K562 (cell line): Measurements from ENCODE around the gene OCRL. TPM values are rescaled to one million over a fixed set of nuclear protein-coding genes. Genes with fewer than 3 reads are reported as not detected.

Experiments
- ATAC-seq: fragments of 200-7000 bp; cut with Tn5 transposase; 3 replicates; pipeline ENCODE4 v1.9.1; 2020; ENCODE audit warnings: moderate library complexity
- BruUV-seq: library from RNA; stranded (reverse); fragments of 400-500 nt; replicated peaks from 2 replicates; lab custom pipeline; 2021; lab: Mats Ljungman, UMichigan
- CTCF ChIA-PET: fragments of 300-600 bp; formaldehyde crosslinking; extraction: SDS; loops from one replicate; lab custom pipeline; 2021; ENCODE audit warnings: low intra/inter-chr PET ratio; lab: Yijun Ruan, JAX
- POLR2A ChIA-PET: fragments of 300-600, 350-650 bp; sonication (Branson Sonifier 250); formaldehyde crosslinking; extraction: SDS; loops from one replicate; lab custom pipeline; 2021; ENCODE audit warnings: antibody characterized with exemption, inconsistent platforms; lab: Yijun Ruan, JAX
- DNase-seq, 4 experiments: peaks; one replicate each; pipeline versions ENCODE4 v3.0.0 to v3.0.0-alpha.2; 2011 to 2018; ENCODE audit warnings: low spot score in 3 of 4, mixed read lengths in 3 of 4; ENCODE audit errors: extremely low read depth in 1 of 4
- FAIRE-seq: peaks from 2 replicates; lab custom pipeline; 2011; peaks lifted over from hg19 to GRCh38; lab: Jason Lieb, UNC
- H2AFZ ChIP-seq: 2 replicates; pipeline ENCODE4 v1.6.0; 2011; ENCODE audit warnings: low read depth, low read length, control low read depth, inconsistent platforms
- H3K27ac ChIP-seq: fragments of 200-600 bp; 3 replicates; pipeline ENCODE4 v1.8.0; 2011; ENCODE audit warnings: low read depth, mild to moderate bottlenecking, control low read depth, inconsistent platforms, low read length, moderate library complexity, mixed read lengths; ENCODE audit errors: extremely low read depth
- H3K27me3 ChIP-seq, 2 experiments: fragments of 300-600 bp in 1 of 2; 2 replicates in 1 of 2; 3 replicates in 1 of 2; pipeline versions ENCODE4 v1.6.0 to v1.8.0; 2011; ENCODE audit warnings: inconsistent platforms in 2 of 2, low read length in 2 of 2, mild to moderate bottlenecking in 1 of 2, mixed read lengths in 1 of 2, moderate library complexity in 1 of 2; ENCODE audit not compliant: control insufficient read depth in 2 of 2, insufficient read depth in 2 of 2
- H3K36me3 ChIP-seq: fragments of 300-600 bp; 3 replicates; pipeline ENCODE4 v1.8.0; 2011; ENCODE audit warnings: mild to moderate bottlenecking, low read length, inconsistent platforms; ENCODE audit not compliant: control insufficient read depth, insufficient read depth
- H3K4me1 ChIP-seq, 2 experiments: fragments of 200-600 bp in 1 of 2; replicated peaks in 1 of 2; 2 replicates in 1 of 2; 3 replicates in 1 of 2; pipeline versions ENCODE4 v1.5.1 to v1.8.0; 2011; ENCODE audit warnings: inconsistent platforms in 2 of 2, low read length in 2 of 2, mild to moderate bottlenecking in 1 of 2, mixed read lengths in 1 of 2, moderate library complexity in 1 of 2; ENCODE audit not compliant: control insufficient read depth in 2 of 2, insufficient read depth in 2 of 2
- H3K4me2 ChIP-seq: 2 replicates; pipeline ENCODE4 v1.6.1; 2011; ENCODE audit warnings: low read length, control low read depth, inconsistent platforms, mixed read lengths; ENCODE audit not compliant: insufficient read depth
- H3K4me3 ChIP-seq: fragments of 200-600 bp; sonication (generic), shearing (Covaris generic); 2 replicates; pipeline ENCODE4 v1.5.1; 2016; ENCODE audit warnings: control low read depth, inconsistent platforms
- H3K79me2 ChIP-seq: fragments of 200-600 bp; 3 replicates; pipeline ENCODE4 v1.8.0; 2011; ENCODE audit warnings: low read length, inconsistent platforms; ENCODE audit not compliant: control insufficient read depth, insufficient read depth
- H3K9ac ChIP-seq, 2 experiments: 2 replicates each; pipeline versions ENCODE4 v1.6.0 to v1.6.1; 2011; ENCODE audit warnings: low read depth in 2 of 2, low read length in 2 of 2, control low read depth in 1 of 2, inconsistent platforms in 1 of 2, mild to moderate bottlenecking in 1 of 2, mixed read lengths in 1 of 2; ENCODE audit not compliant: insufficient read depth in 1 of 2
- H3K9me1 ChIP-seq: one replicate; pipeline ENCODE4 v1.6.0; 2011; ENCODE audit warnings: inconsistent platforms, mild to moderate bottlenecking, low read length, moderate library complexity; ENCODE audit not compliant: control insufficient read depth, insufficient read depth
- H3K9me3 ChIP-seq: replicated peaks from 2 replicates; pipeline ENCODE4 v1.5.1; 2011; ENCODE audit warnings: low read depth, low read length, inconsistent platforms; ENCODE audit not compliant: control insufficient read depth, insufficient read depth
- H4K20me1 ChIP-seq: replicated peaks from 2 replicates; pipeline ENCODE4 v1.6.1; 2011; ENCODE audit warnings: low read length, inconsistent platforms, mixed read lengths; ENCODE audit not compliant: control insufficient read depth, insufficient read depth
- ATF3 ChIP-seq, 2 experiments: fragments of 450-650 bp in 1 of 2; sonication (generic) in 1 of 2; formaldehyde crosslinking in 1 of 2; IDR thresholded peaks in 1 of 2; conservative IDR thresholded peaks in 1 of 2; 2 replicates each; pipeline versions ENCODE4 v1.6.1 to v1.8.1; 2016 to 2023; ENCODE audit warnings: mild to moderate bottlenecking in 2 of 2, moderate library complexity in 2 of 2, inconsistent platforms in 1 of 2, missing genetic modification reagents in 1 of 2
- BMI1 ChIP-seq: fragments of 150-350 bp; IDR thresholded peaks from 2 replicates; pipeline ENCODE4 v1.6.1; 2014; ENCODE audit warnings: low read length
- COPS2 ChIP-seq: fragments of 450-650 bp; conservative IDR thresholded peaks from 2 replicates; pipeline ENCODE4 v1.6.1; 2016; ENCODE audit warnings: mild to moderate bottlenecking, moderate library complexity
- EZH2 ChIP-seq: IDR thresholded peaks from 2 replicates; pipeline ENCODE4 v1.6.1; 2012; ENCODE audit warnings: low read depth, mild to moderate bottlenecking, inconsistent platforms, low read length, borderline replicate concordance
- FOXK1 ChIP-seq: sonication (generic); formaldehyde crosslinking; IDR thresholded peaks from 2 replicates; pipeline ENCODE4 v1.8.0; 2022; ENCODE audit warnings: missing genetic modification reagents, mild to moderate bottlenecking, borderline replicate concordance
- HMG20B ChIP-seq: fragments of 250-450 bp; sonication (Bioruptor Pico); IDR thresholded peaks from 2 replicates; pipeline ENCODE4 v1.5.0; 2021; ENCODE audit warnings: mild to moderate bottlenecking
- HNRNPUL1 ChIP-seq: fragments of 200-400 bp; formaldehyde crosslinking; IDR thresholded peaks from 2 replicates; pipeline ENCODE4 v1.6.1; 2017; ENCODE audit warnings: low read length
- NFE2L1 ChIP-seq: fragments of 450-650 bp; IDR thresholded peaks from 2 replicates; pipeline ENCODE4 v1.6.1; 2016; ENCODE audit warnings: missing genetic modification characterization, low read depth, mild to moderate bottlenecking, missing compliant biosample characterization, moderate library complexity, borderline replicate concordance
- SETDB1 ChIP-seq: IDR thresholded peaks from one replicate; pipeline ENCODE4 v1.6.1; 2012; ENCODE audit warnings: low read length, control low read depth, inconsistent platforms
- TARDBP ChIP-seq: fragments of 450-650 bp; IDR thresholded peaks from 2 replicates; pipeline ENCODE4 v1.6.1; 2016
- ZBTB7A ChIP-seq: IDR thresholded peaks from 2 replicates; pipeline ENCODE4 v1.6.1; 2011; ENCODE audit warnings: low read depth, mild to moderate bottlenecking, low read length, moderate library complexity, borderline replicate concordance; ENCODE audit not compliant: control insufficient read depth
- ZNF184 ChIP-seq: sonication (generic); formaldehyde crosslinking; IDR thresholded peaks from 2 replicates; pipeline ENCODE4 v1.5.0; 2020; ENCODE audit warnings: missing genetic modification reagents
- ZNF717 ChIP-seq: fragments of 250-450 bp; sonication (Bioruptor Pico); IDR thresholded peaks from 2 replicates; pipeline ENCODE4 v1.5.0; 2021
- ZNF785 ChIP-seq: fragments of 250-450 bp; sonication (Bioruptor Pico); IDR thresholded peaks from 2 replicates; pipeline ENCODE4 v1.4.0; 2020; ENCODE audit warnings: mild to moderate bottlenecking
- WGBS: fragments of 100-300 bp; shearing (Covaris generic); methylation state at CpG from one replicate; pipeline ENCODE4 v1.1.6; 2016; ENCODE audit warnings: low coverage, mixed read lengths; ENCODE audit not compliant: insufficient coverage; ENCODE audit errors: missing lambda C conversion rate; 5-methylcytosine and 5-hydroxymethylcytosine counted together
- in situ Hi-C: fragments of 300-500 bp; cut with MboI; formaldehyde crosslinking; loops from 4 replicates; pipeline ENCODE4 v1.15.0; 2018; ENCODE audit warnings: inconsistent platforms, mixed read lengths
- intact Hi-C: fragments of 100-400 bp; cut with micrococcal nuclease; formaldehyde crosslinking; loops from 2 replicates; pipeline ENCODE4 v1.14.2; 2022
- polyA plus RNA-seq, 8 experiments: library from polyadenylated mRNA; depleted of rRNA in 4 of 8; stranded (reverse) in 5 of 8; unstranded in 3 of 8; fragments of >200 nt; fragmentation: Nextera tagmentation in 2 of 8; fragmentation: Illumina TruSeq in 1 of 8; extraction: Ambion mirVana in 2 of 8; extraction: Trizol in 1 of 8; gene quantifications; 2 replicates each; pipeline versions ENCODE4 v1.2.1 to v1.2.3, GENCODE V29; 2011 to 2014; ENCODE audit warnings: inconsistent platforms in 1 of 8, missing spikeins in 1 of 8
- total RNA-seq, 7 experiments: library from RNA; depleted of rRNA in 6 of 7; stranded (reverse); fragments of >200 nt in 6 of 7; fragmentation: Illumina TruSeq in 2 of 7; extraction: Trizol in 2 of 7; gene quantifications; 2 replicates each; pipeline versions ENCODE4 v1.2.1 to v1.2.3, GENCODE V29; 2011 to 2021; ENCODE audit warnings: low replicate concordance in 1 of 7
- TF ChIP-seq, protein P1 (sequence below): fragments of 450-650 bp; IDR thresholded peaks from 2 replicates; pipeline ENCODE4 v1.6.1; 2016; ENCODE audit warnings: low read depth, mild to moderate bottlenecking, moderate library complexity

The OCRL gene
- total and polyA plus RNA-seq, 9 of the 15 experiments (the other 6 are each of a cell fraction or from before 2014, with no cell fraction given): 2.2 to 23.4 (median 11.9) TPM

DNA sequence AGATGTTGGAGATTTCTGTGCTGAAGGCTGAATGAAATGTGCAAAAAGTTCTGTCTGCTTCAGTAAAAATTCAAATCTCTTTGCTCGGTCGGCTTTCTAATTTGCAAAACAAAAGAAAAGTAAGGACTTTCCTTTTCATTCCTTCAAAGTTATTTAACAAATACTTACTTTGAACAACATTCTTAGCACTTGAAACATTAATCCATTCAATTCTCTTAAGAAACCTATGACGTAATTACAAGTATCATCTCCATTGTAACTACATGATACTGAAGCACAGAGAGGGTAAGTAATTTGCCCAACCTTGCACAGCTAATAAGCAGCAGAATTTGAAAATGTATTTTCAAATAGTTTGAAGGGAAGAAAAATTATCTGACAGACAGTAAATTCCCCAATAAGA lies 23.7 kb upstream of the OCRL start (continued):
- TF ChIP-seq ZNF184: no peak
- TF ChIP-seq ATF3 (IDR thresholded peaks at IDR 0.05): 0 out of 2 replicates have a peak, but pooled peaks have one; percentile 18
- TF ChIP-seq ATF3 (CRISPR knock-in tag; conservative IDR thresholded peaks at IDR 0.05): no peak
- TF ChIP-seq COPS2: no peak
- no peak for TF ChIP-seq SETDB1
- TF ChIP-seq TARDBP: no peak
- TF ChIP-seq FOXK1: no peak
- TF ChIP-seq EZH2: no peak
- no peak for TF ChIP-seq NFE2L1 (tag)
- no peak for TF ChIP-seq ZBTB7A
- TF ChIP-seq ZNF785 (CRISPR knock-in tag): no peak
- no peak for TF ChIP-seq HMG20B (CRISPR knock-in tag)

DNA sequence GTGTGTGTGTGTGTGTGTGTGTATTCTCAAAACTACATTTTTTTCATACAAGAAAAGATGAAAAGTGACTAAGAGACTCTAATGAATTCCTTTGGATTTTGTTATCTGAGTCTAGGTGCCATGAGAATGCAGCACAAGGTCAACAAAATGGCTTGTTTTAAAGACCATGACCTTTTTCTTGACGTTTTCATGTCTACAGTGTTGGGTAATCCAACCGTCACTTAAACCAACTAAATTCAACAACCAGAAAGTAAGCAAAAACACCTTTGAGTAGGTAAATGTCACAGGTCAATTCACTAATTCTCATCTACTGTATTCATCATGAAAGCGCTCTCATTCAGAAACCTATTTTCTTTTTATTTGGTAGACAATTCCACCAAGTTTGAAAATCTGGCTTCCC lies 19.9 kb upstream of the OCRL start:
- Histone ChIP-seq H3K9me1 (no peaks in the 10 kb centered on the region), H4K20me1 (no peaks in the 10 kb centered on the region), H3K36me3 (no peaks in the 10 kb centered on the region), H3K4me2 (no peak overlapping the region), H2AFZ (no peak overlapping the region), H3K9ac (no peak overlapping the region), H3K9me3 (no peaks in the 10 kb centered on the region), H3K4me3 (no peak overlapping the region), H3K27ac (no peak overlapping the region), H3K79me2 (no peaks in the 10 kb centered on the region), H3K27me3 (no peaks in the 10 kb centered on the region), H3K4me1 (peaks cover 0 to 12% of the 10 kb centered on the region in 2 experiments; a peak in 2 of 5 replicates)
- DNase-seq (no peak), ATAC-seq (no peak), FAIRE-seq (no peak)
- ChIA-PET POLR2A (no interaction called here), CTCF (no interaction called here)
- no TSS peak for BruUV-seq
- TF ChIP-seq, protein P1, sequence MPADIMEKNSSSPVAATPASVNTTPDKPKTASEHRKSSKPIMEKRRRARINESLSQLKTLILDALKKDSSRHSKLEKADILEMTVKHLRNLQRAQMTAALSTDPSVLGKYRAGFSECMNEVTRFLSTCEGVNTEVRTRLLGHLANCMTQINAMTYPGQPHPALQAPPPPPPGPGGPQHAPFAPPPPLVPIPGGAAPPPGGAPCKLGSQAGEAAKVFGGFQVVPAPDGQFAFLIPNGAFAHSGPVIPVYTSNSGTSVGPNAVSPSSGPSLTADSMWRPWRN: no peak
- TF ChIP-seq BMI1: no peak
- TF ChIP-seq HNRNPUL1: no peak
- no peak for TF ChIP-seq ZNF717 (CRISPR knock-in tag)
- intact Hi-C loops (no loop called here), in situ Hi-C loops (no loop called here)
- WGBS: 36% methylated on average over 3 of the region's 3 CpGs
